NB4 (cell line): ENCODE measurements around the gene SLMAP.

ENCODE experiments used
- MAX ChIP-seq: IDR thresholded peaks from 2 replicates; pipeline ENCODE4 v1.6.1; 2011; ENCODE audit warnings: low read depth, low read length
- MYC ChIP-seq: IDR thresholded peaks from 2 replicates; pipeline ENCODE4 v1.6.1; 2011; ENCODE audit warnings: low read depth, low read length
- POLR2A ChIP-seq: IDR thresholded peaks from 2 replicates; pipeline ENCODE4 v1.6.1; 2011; ENCODE audit warnings: mild to moderate bottlenecking; ENCODE audit not compliant: insufficient read length; ENCODE audit errors: extremely low read depth
- TF ChIP-seq, protein P1 (sequence below): IDR thresholded peaks from one replicate; pipeline ENCODE4 v1.5.1; 2012; ENCODE audit warnings: low read depth, low read length

- TF ChIP-seq, protein P1, sequence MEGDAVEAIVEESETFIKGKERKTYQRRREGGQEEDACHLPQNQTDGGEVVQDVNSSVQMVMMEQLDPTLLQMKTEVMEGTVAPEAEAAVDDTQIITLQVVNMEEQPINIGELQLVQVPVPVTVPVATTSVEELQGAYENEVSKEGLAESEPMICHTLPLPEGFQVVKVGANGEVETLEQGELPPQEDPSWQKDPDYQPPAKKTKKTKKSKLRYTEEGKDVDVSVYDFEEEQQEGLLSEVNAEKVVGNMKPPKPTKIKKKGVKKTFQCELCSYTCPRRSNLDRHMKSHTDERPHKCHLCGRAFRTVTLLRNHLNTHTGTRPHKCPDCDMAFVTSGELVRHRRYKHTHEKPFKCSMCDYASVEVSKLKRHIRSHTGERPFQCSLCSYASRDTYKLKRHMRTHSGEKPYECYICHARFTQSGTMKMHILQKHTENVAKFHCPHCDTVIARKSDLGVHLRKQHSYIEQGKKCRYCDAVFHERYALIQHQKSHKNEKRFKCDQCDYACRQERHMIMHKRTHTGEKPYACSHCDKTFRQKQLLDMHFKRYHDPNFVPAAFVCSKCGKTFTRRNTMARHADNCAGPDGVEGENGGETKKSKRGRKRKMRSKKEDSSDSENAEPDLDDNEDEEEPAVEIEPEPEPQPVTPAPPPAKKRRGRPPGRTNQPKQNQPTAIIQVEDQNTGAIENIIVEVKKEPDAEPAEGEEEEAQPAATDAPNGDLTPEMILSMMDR = no peak
- TF ChIP-seq POLR2A = no peak
- TF ChIP-seq MYC = no peak
- no peak for TF ChIP-seq MAX
Observed at GRCh38 chr3:57927166-57927565, 171.1 kb downstream of the SLMAP start.
